ENCODE data around the gene KRTAP9-8.

DNA sequence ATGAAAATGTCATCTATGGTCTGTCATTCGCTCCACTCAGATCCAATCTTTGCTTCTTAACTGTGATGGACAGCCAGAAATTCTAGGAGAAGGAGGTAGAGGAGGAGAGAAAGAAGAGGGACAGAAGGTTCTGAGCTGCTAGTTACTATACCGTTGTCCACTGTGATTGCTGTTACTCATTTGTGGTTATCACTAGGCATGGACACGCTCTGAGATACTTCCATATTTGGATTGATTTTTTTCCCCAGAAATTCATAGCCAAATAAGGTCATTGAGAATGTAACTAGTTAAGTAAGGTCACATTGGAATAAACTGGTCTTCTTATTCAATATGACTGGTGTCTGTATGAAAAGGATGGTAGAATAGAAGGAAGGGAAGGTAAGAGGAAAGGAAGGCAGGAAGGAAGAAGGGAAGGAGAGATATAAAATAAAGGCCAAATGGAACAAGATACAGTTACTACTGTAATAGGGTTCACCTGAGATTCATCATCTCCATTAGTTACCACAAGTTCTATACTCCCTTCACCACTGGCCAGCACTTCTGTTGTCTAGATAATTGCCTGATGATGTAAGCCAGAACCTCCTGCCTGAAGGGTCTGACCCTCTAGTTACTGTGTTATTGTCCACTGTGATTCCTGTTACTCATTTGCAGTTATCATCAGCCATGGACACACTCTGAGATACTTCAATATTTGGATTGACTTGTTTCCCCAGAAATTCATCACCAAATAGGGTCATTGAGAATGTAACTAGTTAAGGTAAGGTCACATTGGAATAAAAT is 40.6 kb downstream of the KRTAP9-8 start:
- TF ChIP-seq, protein P1, sequence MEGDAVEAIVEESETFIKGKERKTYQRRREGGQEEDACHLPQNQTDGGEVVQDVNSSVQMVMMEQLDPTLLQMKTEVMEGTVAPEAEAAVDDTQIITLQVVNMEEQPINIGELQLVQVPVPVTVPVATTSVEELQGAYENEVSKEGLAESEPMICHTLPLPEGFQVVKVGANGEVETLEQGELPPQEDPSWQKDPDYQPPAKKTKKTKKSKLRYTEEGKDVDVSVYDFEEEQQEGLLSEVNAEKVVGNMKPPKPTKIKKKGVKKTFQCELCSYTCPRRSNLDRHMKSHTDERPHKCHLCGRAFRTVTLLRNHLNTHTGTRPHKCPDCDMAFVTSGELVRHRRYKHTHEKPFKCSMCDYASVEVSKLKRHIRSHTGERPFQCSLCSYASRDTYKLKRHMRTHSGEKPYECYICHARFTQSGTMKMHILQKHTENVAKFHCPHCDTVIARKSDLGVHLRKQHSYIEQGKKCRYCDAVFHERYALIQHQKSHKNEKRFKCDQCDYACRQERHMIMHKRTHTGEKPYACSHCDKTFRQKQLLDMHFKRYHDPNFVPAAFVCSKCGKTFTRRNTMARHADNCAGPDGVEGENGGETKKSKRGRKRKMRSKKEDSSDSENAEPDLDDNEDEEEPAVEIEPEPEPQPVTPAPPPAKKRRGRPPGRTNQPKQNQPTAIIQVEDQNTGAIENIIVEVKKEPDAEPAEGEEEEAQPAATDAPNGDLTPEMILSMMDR (IDR thresholded peaks at IDR 0.05): no peak
- no peak for TF ChIP-seq POLR2A (IDR thresholded peaks at IDR 0.05)

Measured in Peyer's patch (tissue), 4 donors.